ENCODE data around the gene LAGE3. TPM values are rescaled to one million over a fixed set of nuclear protein-coding genes. Genes with fewer than 3 reads are reported as not detected.

LAGE3 gene
- polyA plus RNA-seq, 1 donor: 8.9 TPM

GRCh38 chrX:154481195-154481594 lies 2.1 kb upstream of the LAGE3 start:
- no peak for DNase-seq

- DNase-seq: no peak
These were observed 1.1 kb downstream of the LAGE3 start for GRCh38 chrX:154477891-154478477.

GRCh38 chrX:154476821-154477220 lies 2.3 kb downstream of the LAGE3 start:
- no peak for DNase-seq

GRCh38 chrX:154473683-154474082 lies 5.4 kb downstream of the LAGE3 start:
- DNase-seq: no peak

GRCh38 chrX:154472685-154473632 lies 6.1 kb downstream of the LAGE3 start:
- no peak for DNase-seq

GRCh38 chrX:154471839-154472684 lies 7.0 kb downstream of the LAGE3 start:
- DNase-seq: no peak

- DNase-seq: no peak
These were observed 8.0 kb downstream of the LAGE3 start for GRCh38 chrX:154470914-154471568.

- no peak for DNase-seq
These were observed 8.6 kb downstream of the LAGE3 start for GRCh38 chrX:154470434-154470833.

GRCh38 chrX:154469880-154470279 lies 9.2 kb downstream of the LAGE3 start:
- no peak for DNase-seq

- no peak for DNase-seq
These were observed 10.0 kb downstream of the LAGE3 start for GRCh38 chrX:154469114-154469513.

GRCh38 chrX:154468217-154468616 lies 10.9 kb downstream of the LAGE3 start:
- DNase-seq: no peak

- no peak for DNase-seq
These were observed 11.5 kb downstream of the LAGE3 start for GRCh38 chrX:154467556-154467955.

GRCh38 chrX:154466907-154467306 lies 12.2 kb downstream of the LAGE3 start:
- DNase-seq: no peak

- no peak for DNase-seq
These were observed 13.0 kb downstream of the LAGE3 start for GRCh38 chrX:154466036-154466435.

- DNase-seq: no peak
These were observed 13.5 kb downstream of the LAGE3 start for GRCh38 chrX:154465601-154466000.

GRCh38 chrX:154464806-154465365 lies 14.2 kb downstream of the LAGE3 start:
- DNase-seq: no peak

GRCh38 chrX:154463611-154464220 lies 15.4 kb downstream of the LAGE3 start:
- no peak for DNase-seq

GRCh38 chrX:154462396-154462795 lies 16.7 kb downstream of the LAGE3 start:
- no peak for DNase-seq

- DNase-seq: no peak
These were observed 18.8 kb downstream of the LAGE3 start for GRCh38 chrX:154460326-154460725.

GRCh38 chrX:154459832-154460231 lies 19.2 kb downstream of the LAGE3 start:
- no peak for DNase-seq
